ENCODE results near the gene CLDN5. TPM values are rescaled to one million over a fixed set of nuclear protein-coding genes. Genes with fewer than 3 reads are reported as not detected.
"Not testable (repeated sequence)": the region's sequence is repeated elsewhere in the genome, so short reads cannot be mapped to it uniquely, and the experiment has no call there.

CLDN5 gene
- total and polyA plus RNA-seq, 4 donors: 157 to 548 (median 364) TPM

GRCh38 chr22:19549428-19549827, 25.2 kb upstream of the CLDN5 start:
- WGBS, 2 donors: 87% methylated on average over 7 of the region's 7 CpGs
- ATAC-seq (ENCODE audit: insufficient read depth, low FRiP score) (no peak), DNase-seq (no peak)
- TF ChIP-seq CTCF (IDR thresholded peaks at IDR 0.05; ENCODE audit: control extremely low read depth, extremely low read depth): no peak
- Histone ChIP-seq H3K27ac (ENCODE audit: low read depth in 1 of 2, low read length in 1 of 2) (no peak overlapping the region), H3K4me3 (no peak overlapping the region), H3K9ac (ENCODE audit: insufficient read depth in 1 of 2, low read length in 2 of 2) (no peak overlapping the region), H3K9me3 (ENCODE audit: control insufficient read depth in 4 of 4, insufficient read depth in 3 of 4, low read length in 3 of 4) (peaks cover 0 to 5% (median 0%) of the 10 kb centered on the region in 4 donors), H3K27me3 (ENCODE audit: control insufficient read depth in 3 of 3, insufficient read depth in 3 of 3, low read length in 2 of 3) (no peaks in the 10 kb centered on the region), H3K4me1 (ENCODE audit: control insufficient read depth in 5 of 5, insufficient read depth in 5 of 5, low read length in 5 of 5) (peaks cover 0 to 4% (median 0%) of the 10 kb centered on the region in 5 donors), H3K36me3 (ENCODE audit: control insufficient read depth in 4 of 4, insufficient read depth in 4 of 4, low read length in 4 of 4) (no peaks in the 10 kb centered on the region)

- H3K9me3 ChIP-seq (ENCODE audit: control insufficient read depth in 4 of 4, insufficient read depth in 3 of 4, low read length in 3 of 4): peaks cover 0 to 5% (median 0%) of the 10 kb centered on the region in 4 donors
- DNase-seq (no peak), ATAC-seq (ENCODE audit: insufficient read depth, low FRiP score) (no peak)
- no peak overlapping the region for H3K27ac ChIP-seq (ENCODE audit: low read depth in 1 of 2, low read length in 1 of 2)
- H3K4me1 ChIP-seq (ENCODE audit: control insufficient read depth in 5 of 5, insufficient read depth in 5 of 5, low read length in 5 of 5): peaks cover 0 to 6% (median 0%) of the 10 kb centered on the region in 5 donors
- H3K36me3 ChIP-seq (ENCODE audit: control insufficient read depth in 4 of 4, insufficient read depth in 4 of 4, low read length in 4 of 4): no peaks in the 10 kb centered on the region
- 89 to 98% methylated on average over 2 of the region's 2 CpGs for WGBS, 2 donors
- H3K27me3 ChIP-seq (ENCODE audit: control insufficient read depth in 3 of 3, insufficient read depth in 3 of 3, low read length in 2 of 3): no peaks in the 10 kb centered on the region
- H3K4me3 ChIP-seq: no peak overlapping the region
- TF ChIP-seq CTCF (IDR thresholded peaks at IDR 0.05; ENCODE audit: control extremely low read depth, extremely low read depth): no peak
- no peak overlapping the region for H3K9ac ChIP-seq (ENCODE audit: insufficient read depth in 1 of 2, low read length in 2 of 2)
These were observed 24.8 kb upstream of the CLDN5 start for GRCh38 chr22:19548964-19549363.

- 96 to 98% methylated on average over 5 of the region's 5 CpGs for WGBS, 2 donors
- not testable (repeated sequence) for H3K4me3 ChIP-seq; ATAC-seq (ENCODE audit: insufficient read depth, low FRiP score); H3K9ac ChIP-seq (ENCODE audit: insufficient read depth in 1 of 2, low read length in 2 of 2); H3K36me3 ChIP-seq (ENCODE audit: control insufficient read depth in 4 of 4, insufficient read depth in 4 of 4, low read length in 4 of 4); H3K27ac ChIP-seq (ENCODE audit: low read depth in 1 of 2, low read length in 1 of 2); H3K4me1 ChIP-seq (ENCODE audit: control insufficient read depth in 5 of 5, insufficient read depth in 5 of 5, low read length in 5 of 5); H3K27me3 ChIP-seq (ENCODE audit: control insufficient read depth in 3 of 3, insufficient read depth in 3 of 3, low read length in 2 of 3); DNase-seq; H3K9me3 ChIP-seq (ENCODE audit: control insufficient read depth in 4 of 4, insufficient read depth in 3 of 4, low read length in 3 of 4)
These were observed 24.2 kb upstream of the CLDN5 start for GRCh38 chr22:19548427-19548826.

- DNase-seq (no peak), ATAC-seq (ENCODE audit: insufficient read depth, low FRiP score) (no peak)
- H3K9me3 ChIP-seq (ENCODE audit: control insufficient read depth in 4 of 4, insufficient read depth in 3 of 4, low read length in 3 of 4): no peaks in the 10 kb centered on the region
- H3K36me3 ChIP-seq (ENCODE audit: control insufficient read depth in 4 of 4, insufficient read depth in 4 of 4, low read length in 4 of 4): no peaks in the 10 kb centered on the region
- no peaks in the 10 kb centered on the region for H3K27me3 ChIP-seq (ENCODE audit: control insufficient read depth in 3 of 3, insufficient read depth in 3 of 3, low read length in 2 of 3)
- H3K9ac ChIP-seq (ENCODE audit: insufficient read depth in 1 of 2, low read length in 2 of 2): no peak overlapping the region
- H3K27ac ChIP-seq (ENCODE audit: low read depth in 1 of 2, low read length in 1 of 2): no peak overlapping the region
- 90 to 98% methylated on average over 8 of the region's 8 CpGs for WGBS, 2 donors
- H3K4me3 ChIP-seq: no peak overlapping the region
- no peak for TF ChIP-seq CTCF (IDR thresholded peaks at IDR 0.05; ENCODE audit: control extremely low read depth, extremely low read depth)
- H3K4me1 ChIP-seq (ENCODE audit: control insufficient read depth in 5 of 5, insufficient read depth in 5 of 5, low read length in 5 of 5): peaks cover 0 to 6% (median 0%) of the 10 kb centered on the region in 5 donors
These were observed 23.4 kb upstream of the CLDN5 start for GRCh38 chr22:19547620-19548019.
